Lower leg skin (tissue), 3 donors: ENCODE data around the gene MRPS33.

ENCODE experiments used
- CTCF ChIP-seq, 3 donors: fragments of 450-650 bp; IDR thresholded peaks; one replicate each; pipeline ENCODE4 v1.5.1; 2016; ENCODE audit warnings: antibody characterized with exemption in 3 of 3, mild to moderate bottlenecking in 3 of 3, moderate library complexity in 2 of 3
- POLR2A ChIP-seq, 2 donors: fragments of 450-650 bp; IDR thresholded peaks; one replicate each; pipeline ENCODE4 v1.6.1; 2016 to 2017; ENCODE audit warnings: antibody characterized with exemption in 2 of 2, mild to moderate bottlenecking in 1 of 2, moderate library complexity in 1 of 2

- TF ChIP-seq CTCF (IDR thresholded peaks at IDR 0.05): no peak
- no peak for TF ChIP-seq POLR2A (IDR thresholded peaks at IDR 0.05)
These were observed 32.2 kb downstream of the MRPS33 start for GRCh38 chr7:140982508-140982907.
